K562 (cell line): ENCODE measurements around the gene AGR2. TPM values are rescaled to one million over a fixed set of nuclear protein-coding genes. Genes with fewer than 3 reads are reported as not detected.
A peak's percentile ranks its signal among the peaks of the same experiment; 100 is the strongest.

Source experiments
- ATAC-seq: fragments of 200-7000 bp; cut with Tn5 transposase; 3 replicates; pipeline ENCODE4 v1.9.1; 2020; ENCODE audit warnings: moderate library complexity
- BruUV-seq: library from RNA; stranded (reverse); fragments of 400-500 nt; replicated peaks from 2 replicates; lab custom pipeline; 2021; lab: Mats Ljungman, UMichigan
- CTCF ChIA-PET: fragments of 300-600 bp; formaldehyde crosslinking; extraction: SDS; loops from one replicate; lab custom pipeline; 2021; ENCODE audit warnings: low intra/inter-chr PET ratio; lab: Yijun Ruan, JAX
- POLR2A ChIA-PET: fragments of 300-600, 350-650 bp; sonication (Branson Sonifier 250); formaldehyde crosslinking; extraction: SDS; loops from one replicate; lab custom pipeline; 2021; ENCODE audit warnings: antibody characterized with exemption, inconsistent platforms; lab: Yijun Ruan, JAX
- DNase-seq, 4 experiments: peaks; one replicate each; pipeline versions ENCODE4 v3.0.0 to v3.0.0-alpha.2; 2011 to 2018; ENCODE audit warnings: low spot score in 3 of 4, mixed read lengths in 3 of 4; ENCODE audit errors: extremely low read depth in 1 of 4
- FAIRE-seq: peaks from 2 replicates; lab custom pipeline; 2011; peaks lifted over from hg19 to GRCh38; lab: Jason Lieb, UNC
- H2AFZ ChIP-seq: 2 replicates; pipeline ENCODE4 v1.6.0; 2011; ENCODE audit warnings: low read depth, low read length, control low read depth, inconsistent platforms
- H3K27ac ChIP-seq: fragments of 200-600 bp; 3 replicates; pipeline ENCODE4 v1.8.0; 2011; ENCODE audit warnings: low read depth, mild to moderate bottlenecking, control low read depth, inconsistent platforms, low read length, moderate library complexity, mixed read lengths; ENCODE audit errors: extremely low read depth
- H3K27me3 ChIP-seq, 2 experiments: fragments of 300-600 bp in 1 of 2; 2 replicates in 1 of 2; 3 replicates in 1 of 2; pipeline versions ENCODE4 v1.6.0 to v1.8.0; 2011; ENCODE audit warnings: inconsistent platforms in 2 of 2, low read length in 2 of 2, mild to moderate bottlenecking in 1 of 2, mixed read lengths in 1 of 2, moderate library complexity in 1 of 2; ENCODE audit not compliant: control insufficient read depth in 2 of 2, insufficient read depth in 2 of 2
- H3K36me3 ChIP-seq: fragments of 300-600 bp; 3 replicates; pipeline ENCODE4 v1.8.0; 2011; ENCODE audit warnings: mild to moderate bottlenecking, low read length, inconsistent platforms; ENCODE audit not compliant: control insufficient read depth, insufficient read depth
- H3K4me1 ChIP-seq, 2 experiments: fragments of 200-600 bp in 1 of 2; replicated peaks in 1 of 2; 2 replicates in 1 of 2; 3 replicates in 1 of 2; pipeline versions ENCODE4 v1.5.1 to v1.8.0; 2011; ENCODE audit warnings: inconsistent platforms in 2 of 2, low read length in 2 of 2, mild to moderate bottlenecking in 1 of 2, mixed read lengths in 1 of 2, moderate library complexity in 1 of 2; ENCODE audit not compliant: control insufficient read depth in 2 of 2, insufficient read depth in 2 of 2
- H3K4me2 ChIP-seq: 2 replicates; pipeline ENCODE4 v1.6.1; 2011; ENCODE audit warnings: low read length, control low read depth, inconsistent platforms, mixed read lengths; ENCODE audit not compliant: insufficient read depth
- H3K4me3 ChIP-seq: fragments of 200-600 bp; sonication (generic), shearing (Covaris generic); 2 replicates; pipeline ENCODE4 v1.5.1; 2016; ENCODE audit warnings: control low read depth, inconsistent platforms
- H3K79me2 ChIP-seq: fragments of 200-600 bp; 3 replicates; pipeline ENCODE4 v1.8.0; 2011; ENCODE audit warnings: low read length, inconsistent platforms; ENCODE audit not compliant: control insufficient read depth, insufficient read depth
- H3K9ac ChIP-seq, 2 experiments: 2 replicates each; pipeline versions ENCODE4 v1.6.0 to v1.6.1; 2011; ENCODE audit warnings: low read depth in 2 of 2, low read length in 2 of 2, control low read depth in 1 of 2, inconsistent platforms in 1 of 2, mild to moderate bottlenecking in 1 of 2, mixed read lengths in 1 of 2; ENCODE audit not compliant: insufficient read depth in 1 of 2
- H3K9me1 ChIP-seq: one replicate; pipeline ENCODE4 v1.6.0; 2011; ENCODE audit warnings: inconsistent platforms, mild to moderate bottlenecking, low read length, moderate library complexity; ENCODE audit not compliant: control insufficient read depth, insufficient read depth
- H3K9me3 ChIP-seq: replicated peaks from 2 replicates; pipeline ENCODE4 v1.5.1; 2011; ENCODE audit warnings: low read depth, low read length, inconsistent platforms; ENCODE audit not compliant: control insufficient read depth, insufficient read depth
- H4K20me1 ChIP-seq: replicated peaks from 2 replicates; pipeline ENCODE4 v1.6.1; 2011; ENCODE audit warnings: low read length, inconsistent platforms, mixed read lengths; ENCODE audit not compliant: control insufficient read depth, insufficient read depth
- ATF3 ChIP-seq, 2 experiments: fragments of 450-650 bp in 1 of 2; sonication (generic) in 1 of 2; formaldehyde crosslinking in 1 of 2; IDR thresholded peaks in 1 of 2; conservative IDR thresholded peaks in 1 of 2; 2 replicates each; pipeline versions ENCODE4 v1.6.1 to v1.8.1; 2016 to 2023; ENCODE audit warnings: mild to moderate bottlenecking in 2 of 2, moderate library complexity in 2 of 2, inconsistent platforms in 1 of 2, missing genetic modification reagents in 1 of 2
- ATF6 ChIP-seq: sonication (generic); formaldehyde crosslinking; IDR thresholded peaks from 2 replicates; pipeline ENCODE4 v1.4.0; 2020; ENCODE audit warnings: mild to moderate bottlenecking, missing genetic modification reagents
- CBFB ChIP-seq: sonication (generic); formaldehyde crosslinking; IDR thresholded peaks from 2 replicates; pipeline ENCODE4 v1.4.0; 2020; ENCODE audit warnings: mild to moderate bottlenecking, missing genetic modification reagents
- CLOCK ChIP-seq: fragments of 250-450 bp; sonication (Bioruptor Pico); IDR thresholded peaks from 2 replicates; pipeline ENCODE4 v1.4.0; 2020; ENCODE audit warnings: mild to moderate bottlenecking, moderate library complexity, borderline replicate concordance
- EZH2 ChIP-seq: IDR thresholded peaks from 2 replicates; pipeline ENCODE4 v1.6.1; 2012; ENCODE audit warnings: low read depth, mild to moderate bottlenecking, inconsistent platforms, low read length, borderline replicate concordance
- FOSL1 ChIP-seq: fragments of 200-800 bp; sonication (Bioruptor generic); conservative IDR thresholded peaks from 2 replicates; pipeline ENCODE4 v1.6.1; 2016; ENCODE audit warnings: missing genetic modification characterization, missing compliant biosample characterization
- FOXA3 ChIP-seq, 2 experiments: fragments of 450-650 bp in 1 of 2; sonication (generic) in 1 of 2; formaldehyde crosslinking; IDR thresholded peaks in 1 of 2; conservative IDR thresholded peaks in 1 of 2; 2 replicates each; pipeline versions ENCODE4 v1.4.0 to v1.8.0; 2020 to 2022; ENCODE audit warnings: mild to moderate bottlenecking in 2 of 2, missing genetic modification reagents in 1 of 2
- GATAD2A ChIP-seq: fragments of 450-650 bp; IDR thresholded peaks from 2 replicates; pipeline ENCODE4 v1.6.1; 2017
- HMGN3 ChIP-seq: IDR thresholded peaks from 2 replicates; pipeline ENCODE4 v1.6.1; 2011; ENCODE audit warnings: borderline replicate concordance, low read depth, mild to moderate bottlenecking, mixed read lengths, low read length; ENCODE audit not compliant: insufficient read length; ENCODE audit errors: extremely low read depth
- ILF3 ChIP-seq: fragments of 450-650 bp; IDR thresholded peaks from 2 replicates; pipeline ENCODE4 v1.6.1; 2018; ENCODE audit warnings: antibody characterized with exemption, mild to moderate bottlenecking, moderate library complexity, borderline replicate concordance
- NUFIP1 ChIP-seq: fragments of 450-650 bp; IDR thresholded peaks from 2 replicates; pipeline ENCODE4 v1.6.1; 2018; ENCODE audit not compliant: partially characterized antibody
- SMARCA4 ChIP-seq: fragments of 450-650 bp; IDR thresholded peaks from 2 replicates; pipeline ENCODE4 v1.6.1; 2016
- TAF1 ChIP-seq: IDR thresholded peaks from 2 replicates; pipeline ENCODE4 v1.6.1; 2011; ENCODE audit warnings: mild to moderate bottlenecking, low read length, moderate library complexity; ENCODE audit not compliant: insufficient read depth, control insufficient read depth, severe bottlenecking; ENCODE audit errors: extremely low read depth
- ZBTB17 ChIP-seq: fragments of 450-650 bp; formaldehyde crosslinking; IDR thresholded peaks from 2 replicates; pipeline ENCODE4 v1.4.0; 2020; ENCODE audit warnings: mild to moderate bottlenecking
- ZNF197 ChIP-seq: fragments of 200-800 bp; sonication (Bioruptor generic); IDR thresholded peaks from 2 replicates; pipeline ENCODE4 v1.6.1; 2016; ENCODE audit warnings: low read depth, missing genetic modification characterization, missing compliant biosample characterization
- ZNF212 ChIP-seq: fragments of 450-650 bp; formaldehyde crosslinking; IDR thresholded peaks from 2 replicates; pipeline ENCODE4 v1.4.0; 2020; ENCODE audit warnings: mild to moderate bottlenecking
- ZNF589 ChIP-seq: fragments of 200-800 bp; sonication (Bioruptor generic); IDR thresholded peaks from 2 replicates; pipeline ENCODE4 v1.6.1; 2016; ENCODE audit warnings: low read depth, missing genetic modification characterization, missing compliant biosample characterization
- WGBS: fragments of 100-300 bp; shearing (Covaris generic); methylation state at CpG from one replicate; pipeline ENCODE4 v1.1.6; 2016; ENCODE audit warnings: low coverage, mixed read lengths; ENCODE audit not compliant: insufficient coverage; ENCODE audit errors: missing lambda C conversion rate; 5-methylcytosine and 5-hydroxymethylcytosine counted together
- in situ Hi-C: fragments of 300-500 bp; cut with MboI; formaldehyde crosslinking; loops from 4 replicates; pipeline ENCODE4 v1.15.0; 2018; ENCODE audit warnings: inconsistent platforms, mixed read lengths
- intact Hi-C: fragments of 100-400 bp; cut with micrococcal nuclease; formaldehyde crosslinking; loops from 2 replicates; pipeline ENCODE4 v1.14.2; 2022
- polyA plus RNA-seq, 8 experiments: library from polyadenylated mRNA; depleted of rRNA in 4 of 8; stranded (reverse) in 5 of 8; unstranded in 3 of 8; fragments of >200 nt; fragmentation: Nextera tagmentation in 2 of 8; fragmentation: Illumina TruSeq in 1 of 8; extraction: Ambion mirVana in 2 of 8; extraction: Trizol in 1 of 8; gene quantifications; 2 replicates each; pipeline versions ENCODE4 v1.2.1 to v1.2.3, GENCODE V29; 2011 to 2014; ENCODE audit warnings: inconsistent platforms in 1 of 8, missing spikeins in 1 of 8
- total RNA-seq, 7 experiments: library from RNA; depleted of rRNA in 6 of 7; stranded (reverse); fragments of >200 nt in 6 of 7; fragmentation: Illumina TruSeq in 2 of 7; extraction: Trizol in 2 of 7; gene quantifications; 2 replicates each; pipeline versions ENCODE4 v1.2.1 to v1.2.3, GENCODE V29; 2011 to 2021; ENCODE audit warnings: low replicate concordance in 1 of 7

AGR2 gene
- total and polyA plus RNA-seq, 9 of the 15 experiments (the other 6 are each of a cell fraction or from before 2014, with no cell fraction given) = 0.66 TPM; not detected in 8

- in situ Hi-C loops = no loop called here
- H3K27ac ChIP-seq = 0 out of 3 replicates have a peak overlapping the region, but pooled peaks have one; percentile 21
- ChIA-PET CTCF (no interaction called here), POLR2A (interaction anchor here (2.2 to 2.4 kb wide), 2 partner anchors 11 to 13 kb away, joined by 8 read pairs; partner anchors contain the start of gene TSPAN13)
- H2AFZ ChIP-seq = peak overlapping the region; percentile 65
- 22% methylated on average over 4 of the region's 4 CpGs for WGBS
- no peaks in the 10 kb centered on the region for H4K20me1 ChIP-seq
- H3K36me3 ChIP-seq = no peaks in the 10 kb centered on the region
- BruUV-seq = no TSS peak
- DNase-seq = no peak
- peaks cover 28 to 45% of the 10 kb centered on the region in 2 experiments; a peak in 4 of 5 replicates for H3K4me1 ChIP-seq
- no peak overlapping the region for H3K4me2 ChIP-seq
- no peak for FAIRE-seq
- no peak overlapping the region for H3K4me3 ChIP-seq
- no peaks in the 10 kb centered on the region for H3K9me1 ChIP-seq
- H3K9me3 ChIP-seq = no peaks in the 10 kb centered on the region
- intact Hi-C loops = loop anchor here (5.0 kb wide), 1 partner anchor 81 kb away; no protein-coding TSS in a partner anchor
- H3K79me2 ChIP-seq = no peaks in the 10 kb centered on the region
- H3K9ac ChIP-seq = peak overlapping the region in 1 of 2 experiments; percentile 33; a peak in 2 of 4 replicates
- ATAC-seq = no peak
- H3K27me3 ChIP-seq = no peaks in the 10 kb centered on the region
- no peak for TF ChIP-seq EZH2
- TF ChIP-seq ZNF212 (CRISPR knock-in tag) = no peak
- no peak for TF ChIP-seq ZBTB17
- no peak for TF ChIP-seq HMGN3
- TF ChIP-seq ZNF197 (CRISPR knock-in tag) = no peak
- no peak for TF ChIP-seq NUFIP1
- TF ChIP-seq ATF3 (IDR thresholded peaks at IDR 0.05) = peak; percentile 51; the same call in 1 of the 2 replicates
- no peak for TF ChIP-seq ATF3 (CRISPR knock-in tag; conservative IDR thresholded peaks at IDR 0.05)
- TF ChIP-seq SMARCA4 = no peak; the same call in 1 of the 2 replicates
- TF ChIP-seq TAF1 = no peak
- TF ChIP-seq CBFB (CRISPR knock-in tag) = no peak
- no peak for TF ChIP-seq ATF6 (CRISPR knock-in tag)
- peak in 1 of 2 experiments; percentile 64; a peak in 2 of 4 replicates for TF ChIP-seq FOXA3 (CRISPR knock-in tag; conservative IDR thresholded peaks at IDR 0.05 in 1 of 2, IDR thresholded peaks at IDR 0.05 in 1 of 2)
- no peak for TF ChIP-seq CLOCK (CRISPR knock-in tag)
- TF ChIP-seq FOSL1 (tag) = peak; percentile 50; the same call in 1 of the 2 replicates
- no peak for TF ChIP-seq ZNF589 (CRISPR knock-in tag)
- TF ChIP-seq ILF3 = no peak
- no peak for TF ChIP-seq GATAD2A
Observed at GRCh38 chr7:16743236-16743635, 61.6 kb downstream of the AGR2 start.
